ENCODE results near the gene ZNF516.
A peak's percentile ranks its signal among the peaks of the same experiment; 100 is the strongest.

ZNF516 gene

GRCh38 chr18:76456018-76456750 lies 38.9 kb downstream of the ZNF516 start:
- no peak overlapping the region for H3K4me3 ChIP-seq (ENCODE audit: low read depth, low read length)
- peaks cover 21% of the 10 kb centered on the region for H3K27me3 ChIP-seq (ENCODE audit: control insufficient read depth, insufficient read depth, low read length)
- no peaks in the 10 kb centered on the region for H3K9me3 ChIP-seq (ENCODE audit: control insufficient read depth, insufficient read depth, low read length)
- H3K4me1 ChIP-seq (ENCODE audit: control insufficient read depth, insufficient read depth, low read length) = peaks cover 18% of the 10 kb centered on the region
- H3K9ac ChIP-seq (ENCODE audit: low read depth, low read length) = no peak overlapping the region
- H3K36me3 ChIP-seq (ENCODE audit: control insufficient read depth, insufficient read depth, low read length) = no peaks in the 10 kb centered on the region

DNA sequence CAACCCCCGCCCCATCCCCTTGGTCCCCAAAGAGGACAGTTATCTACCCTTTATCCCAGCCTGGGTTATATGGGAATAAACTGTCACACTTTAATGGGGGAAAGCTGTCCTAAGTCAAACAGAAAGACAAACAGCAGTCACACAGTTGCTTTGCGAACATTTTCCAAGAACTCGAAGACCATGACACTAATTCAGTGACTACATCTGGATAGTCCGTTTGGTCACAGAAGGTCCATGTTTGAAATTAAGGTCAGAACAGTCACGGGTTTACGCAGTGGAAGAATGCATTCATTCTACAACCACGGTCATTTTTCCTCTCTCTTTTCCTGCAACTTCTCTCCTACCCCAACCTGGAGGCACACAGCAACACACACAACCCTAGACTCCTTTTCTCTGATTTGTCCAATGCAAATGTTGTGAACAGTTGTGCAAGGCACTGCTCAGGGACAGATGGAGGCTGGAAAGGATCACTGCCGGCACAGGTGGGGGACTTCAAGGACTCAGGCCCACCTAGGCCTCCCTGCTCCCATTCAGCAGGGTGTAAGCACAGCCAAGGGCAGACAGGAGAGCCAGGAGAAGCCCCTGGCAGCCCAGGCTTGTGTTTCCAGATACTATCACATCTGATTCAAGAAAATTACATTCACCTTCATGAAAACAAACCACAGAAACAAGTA lies 39.9 kb downstream of the ZNF516 start:
- Histone ChIP-seq H3K9me3 (ENCODE audit: control insufficient read depth, insufficient read depth, low read length) (no peaks in the 10 kb centered on the region), H3K4me3 (ENCODE audit: low read depth, low read length) (no peak overlapping the region), H3K27me3 (ENCODE audit: control insufficient read depth, insufficient read depth, low read length) (peaks cover 25% of the 10 kb centered on the region), H3K9ac (ENCODE audit: low read depth, low read length) (no peak overlapping the region), H3K4me1 (ENCODE audit: control insufficient read depth, insufficient read depth, low read length) (peaks cover 24% of the 10 kb centered on the region), H3K36me3 (ENCODE audit: control insufficient read depth, insufficient read depth, low read length) (no peaks in the 10 kb centered on the region)

GRCh38 chr18:76454418-76454817 lies 40.6 kb downstream of the ZNF516 start:
- Histone ChIP-seq H3K4me3 (ENCODE audit: low read depth, low read length) (no peak overlapping the region), H3K9ac (ENCODE audit: low read depth, low read length) (no peak overlapping the region), H3K36me3 (ENCODE audit: control insufficient read depth, insufficient read depth, low read length) (no peaks in the 10 kb centered on the region), H3K9me3 (ENCODE audit: control insufficient read depth, insufficient read depth, low read length) (no peaks in the 10 kb centered on the region), H3K4me1 (ENCODE audit: control insufficient read depth, insufficient read depth, low read length) (peaks cover 28% of the 10 kb centered on the region), H3K27me3 (ENCODE audit: control insufficient read depth, insufficient read depth, low read length) (peaks cover 25% of the 10 kb centered on the region)

- no peak overlapping the region for H3K9ac ChIP-seq (ENCODE audit: low read depth, low read length)
- H3K4me1 ChIP-seq (ENCODE audit: control insufficient read depth, insufficient read depth, low read length) = peaks cover 28% of the 10 kb centered on the region
- no peak overlapping the region for H3K4me3 ChIP-seq (ENCODE audit: low read depth, low read length)
- no peaks in the 10 kb centered on the region for H3K36me3 ChIP-seq (ENCODE audit: control insufficient read depth, insufficient read depth, low read length)
- no peaks in the 10 kb centered on the region for H3K9me3 ChIP-seq (ENCODE audit: control insufficient read depth, insufficient read depth, low read length)
- H3K27me3 ChIP-seq (ENCODE audit: control insufficient read depth, insufficient read depth, low read length) = peaks cover 25% of the 10 kb centered on the region
Observed at GRCh38 chr18:76453932-76454331, 41.1 kb downstream of the ZNF516 start.

- Histone ChIP-seq H3K4me3 (ENCODE audit: low read depth, low read length) (no peak overlapping the region), H3K9me3 (ENCODE audit: control insufficient read depth, insufficient read depth, low read length) (no peaks in the 10 kb centered on the region), H3K4me1 (ENCODE audit: control insufficient read depth, insufficient read depth, low read length) (peaks cover 28% of the 10 kb centered on the region), H3K36me3 (ENCODE audit: control insufficient read depth, insufficient read depth, low read length) (no peaks in the 10 kb centered on the region), H3K9ac (ENCODE audit: low read depth, low read length) (no peak overlapping the region), H3K27me3 (ENCODE audit: control insufficient read depth, insufficient read depth, low read length) (peaks cover 25% of the 10 kb centered on the region)
Observed at GRCh38 chr18:76453057-76453561, 41.9 kb downstream of the ZNF516 start.

DNA sequence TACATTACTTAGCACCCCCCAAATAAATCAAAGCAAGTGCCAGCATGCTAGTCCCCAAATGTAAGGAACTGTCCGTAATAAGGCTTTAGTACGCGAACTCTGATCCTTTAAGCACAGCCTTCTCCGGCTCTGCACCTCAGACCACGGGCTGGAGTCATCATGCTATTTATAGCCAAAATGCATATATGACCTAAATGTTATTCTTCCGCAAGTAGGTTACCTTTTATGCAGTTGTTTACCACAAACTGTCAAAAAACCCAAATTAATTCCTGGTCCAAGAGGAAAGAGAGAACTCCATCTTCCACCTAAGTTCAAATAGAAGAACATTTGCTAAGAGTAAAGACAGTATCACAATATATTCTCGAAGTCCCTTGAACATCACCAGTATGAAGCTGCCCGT lies 42.7 kb downstream of the ZNF516 start:
- Histone ChIP-seq H3K9me3 (ENCODE audit: control insufficient read depth, insufficient read depth, low read length) (no peaks in the 10 kb centered on the region), H3K4me3 (ENCODE audit: low read depth, low read length) (no peak overlapping the region), H3K36me3 (ENCODE audit: control insufficient read depth, insufficient read depth, low read length) (no peaks in the 10 kb centered on the region), H3K27me3 (ENCODE audit: control insufficient read depth, insufficient read depth, low read length) (peaks cover 25% of the 10 kb centered on the region), H3K4me1 (ENCODE audit: control insufficient read depth, insufficient read depth, low read length) (peaks cover 28% of the 10 kb centered on the region), H3K9ac (ENCODE audit: low read depth, low read length) (no peak overlapping the region)

DNA sequence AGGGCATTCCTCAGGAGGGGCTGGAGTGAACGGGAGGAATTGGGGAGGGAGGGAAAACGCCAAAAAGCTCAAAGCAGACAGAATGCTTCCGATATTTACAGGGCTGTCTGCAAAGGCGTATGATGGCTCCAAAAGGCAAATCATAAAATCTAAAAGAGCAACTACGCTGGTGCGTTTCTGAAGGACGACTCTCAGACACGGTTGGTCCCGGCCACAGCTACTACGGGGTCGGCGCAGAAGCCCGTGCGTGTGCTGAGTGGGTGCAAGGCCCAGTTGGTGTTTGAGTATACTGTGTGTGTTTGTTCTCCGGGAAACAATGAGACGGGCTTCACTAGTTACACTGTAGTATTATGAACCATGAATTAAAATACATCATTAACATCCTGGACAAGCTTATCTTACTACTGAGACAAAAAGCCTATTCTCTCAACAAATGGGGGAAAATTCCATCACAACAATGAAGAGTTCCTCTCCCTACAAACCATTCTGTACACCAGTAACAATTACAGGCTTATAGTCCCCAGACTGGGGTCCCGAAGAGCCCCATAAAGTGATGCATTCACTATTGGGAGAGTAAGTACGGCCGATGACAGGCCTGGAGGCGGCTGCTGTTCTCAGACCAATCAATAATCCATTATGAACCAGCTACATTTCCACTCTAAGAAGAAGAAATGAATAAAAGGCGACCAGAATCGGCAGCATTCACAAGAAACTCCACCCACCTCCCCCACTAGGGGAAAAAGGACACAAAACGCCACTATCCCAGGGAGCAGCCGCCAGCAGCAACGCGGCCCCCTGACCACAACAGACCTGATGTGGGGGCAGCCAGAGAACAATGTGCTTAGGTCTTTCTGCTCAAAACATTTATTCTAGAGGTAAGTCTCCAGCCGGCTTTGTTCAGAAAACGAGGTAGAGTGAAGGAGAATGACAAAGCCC lies 43.4 kb downstream of the ZNF516 start:
- Histone ChIP-seq H3K9ac (ENCODE audit: low read depth, low read length) (no peak overlapping the region), H3K9me3 (ENCODE audit: control insufficient read depth, insufficient read depth, low read length) (no peaks in the 10 kb centered on the region), H3K4me3 (ENCODE audit: low read depth, low read length) (peak overlapping the region; percentile 53), H3K4me1 (ENCODE audit: control insufficient read depth, insufficient read depth, low read length) (peaks cover 28% of the 10 kb centered on the region), H3K27me3 (ENCODE audit: control insufficient read depth, insufficient read depth, low read length) (peaks cover 25% of the 10 kb centered on the region), H3K36me3 (ENCODE audit: control insufficient read depth, insufficient read depth, low read length) (no peaks in the 10 kb centered on the region)

DNA sequence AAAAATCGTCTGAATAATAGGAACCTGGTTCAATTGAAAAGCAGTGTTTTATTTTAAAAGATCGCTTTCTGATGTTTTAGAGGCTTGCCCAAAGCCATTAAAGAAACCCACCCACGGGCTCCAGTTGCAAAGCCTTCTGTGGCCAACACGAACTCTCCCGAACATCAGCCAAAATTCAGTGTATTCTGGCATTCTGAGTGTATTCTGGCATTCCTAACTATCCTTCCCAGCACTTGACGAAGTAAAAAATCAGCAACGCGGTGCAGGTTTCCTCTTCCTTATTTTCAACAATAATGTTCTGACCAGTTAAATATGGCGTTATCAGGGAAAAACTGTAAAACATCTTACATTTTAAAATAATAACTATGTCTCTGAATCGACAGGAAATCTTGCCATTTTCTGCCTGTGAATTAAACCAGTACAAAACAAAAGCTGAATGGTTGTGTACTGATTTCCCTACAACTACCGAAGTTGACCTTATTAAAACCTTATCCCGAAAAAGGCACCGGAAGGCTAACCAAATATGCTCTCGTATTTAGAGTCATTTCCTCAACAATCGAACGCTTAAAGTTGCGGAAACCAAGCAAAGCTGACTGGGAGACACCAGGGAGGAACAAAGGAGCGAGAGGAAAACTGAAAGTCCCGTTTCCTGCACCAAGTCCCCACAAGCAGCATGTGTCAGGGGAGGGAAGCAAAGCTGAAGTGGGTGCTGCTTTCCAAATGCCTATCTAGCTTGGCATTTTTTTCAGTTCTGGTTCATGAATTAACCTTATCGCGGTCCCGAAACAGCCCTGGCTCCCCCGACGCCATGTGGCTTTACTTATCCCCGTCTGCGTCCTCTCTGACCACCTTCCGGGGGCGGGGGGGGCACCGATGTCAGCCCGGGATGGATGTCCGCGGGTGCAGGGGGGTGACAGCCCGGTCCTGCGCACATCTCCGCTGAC lies 44.3 kb downstream of the ZNF516 start:
- Histone ChIP-seq H3K4me3 (ENCODE audit: low read depth, low read length) (peak overlapping the region; percentile 53), H3K9ac (ENCODE audit: low read depth, low read length) (peak overlapping the region; percentile 55), H3K9me3 (ENCODE audit: control insufficient read depth, insufficient read depth, low read length) (no peaks in the 10 kb centered on the region), H3K27me3 (ENCODE audit: control insufficient read depth, insufficient read depth, low read length) (peaks cover 25% of the 10 kb centered on the region), H3K4me1 (ENCODE audit: control insufficient read depth, insufficient read depth, low read length) (peaks cover 28% of the 10 kb centered on the region), H3K36me3 (ENCODE audit: control insufficient read depth, insufficient read depth, low read length) (no peaks in the 10 kb centered on the region)

- Histone ChIP-seq H3K4me3 (ENCODE audit: low read depth, low read length) (no peak overlapping the region), H3K4me1 (ENCODE audit: control insufficient read depth, insufficient read depth, low read length) (peaks cover 28% of the 10 kb centered on the region), H3K9ac (ENCODE audit: low read depth, low read length) (no peak overlapping the region), H3K36me3 (ENCODE audit: control insufficient read depth, insufficient read depth, low read length) (no peaks in the 10 kb centered on the region), H3K27me3 (ENCODE audit: control insufficient read depth, insufficient read depth, low read length) (peaks cover 23% of the 10 kb centered on the region), H3K9me3 (ENCODE audit: control insufficient read depth, insufficient read depth, low read length) (no peaks in the 10 kb centered on the region)
Observed at GRCh38 chr18:76449111-76449453, 46.0 kb downstream of the ZNF516 start.

DNA sequence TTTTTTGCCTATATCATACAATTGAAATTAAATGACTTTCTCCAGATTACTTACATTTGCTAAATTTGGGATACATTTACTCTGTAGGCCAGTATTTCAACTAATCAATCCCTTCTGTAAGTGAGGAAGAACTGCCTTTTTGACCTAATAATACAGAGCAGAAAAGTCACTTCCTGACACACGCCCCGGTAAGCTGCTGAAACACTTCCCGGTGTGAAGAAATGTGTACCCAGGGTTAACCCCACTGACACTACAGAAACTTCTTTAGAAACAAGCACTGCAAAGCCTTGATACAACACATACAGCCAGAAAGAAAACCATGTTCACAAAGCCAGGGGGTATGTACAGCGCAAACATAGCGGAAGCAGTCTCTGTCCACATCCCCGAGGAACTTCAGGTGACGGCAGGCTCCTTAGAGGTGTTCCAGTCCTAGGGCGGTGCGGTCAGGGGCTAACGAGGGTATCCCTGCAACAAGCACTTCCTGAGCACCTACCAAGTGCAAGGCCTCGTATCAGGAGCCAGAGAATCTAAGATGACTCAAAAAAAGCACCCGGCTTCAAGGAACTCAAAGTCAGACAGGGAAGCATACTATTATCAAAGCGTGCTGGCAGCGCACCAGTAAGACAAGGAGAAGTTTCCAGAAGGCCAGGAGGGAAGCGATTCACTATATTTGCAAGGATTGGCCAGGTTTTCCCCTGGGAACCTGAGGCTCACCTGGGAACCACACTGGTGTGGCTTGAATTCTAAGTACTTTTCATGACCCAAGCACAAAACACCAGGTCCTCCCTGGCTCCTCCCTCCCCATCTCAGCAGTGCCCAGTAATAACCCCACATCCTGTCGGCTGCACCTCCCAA lies 46.6 kb downstream of the ZNF516 start:
- peaks cover 28% of the 10 kb centered on the region for H3K4me1 ChIP-seq (ENCODE audit: control insufficient read depth, insufficient read depth, low read length)
- H3K27me3 ChIP-seq (ENCODE audit: control insufficient read depth, insufficient read depth, low read length) = peaks cover 23% of the 10 kb centered on the region
- H3K9me3 ChIP-seq (ENCODE audit: control insufficient read depth, insufficient read depth, low read length) = no peaks in the 10 kb centered on the region
- no peak overlapping the region for H3K9ac ChIP-seq (ENCODE audit: low read depth, low read length)
- H3K36me3 ChIP-seq (ENCODE audit: control insufficient read depth, insufficient read depth, low read length) = no peaks in the 10 kb centered on the region
- H3K4me3 ChIP-seq (ENCODE audit: low read depth, low read length) = no peak overlapping the region

Measured in iPS-15b (cell line).